Measurements from ENCODE around the gene C4B.

C4B gene

GRCh38 chr6:32070814-32071543 is 56.4 kb downstream of the C4B start:
- no peak for DNase-seq (ENCODE audit: low read depth)
- H3K4me3 ChIP-seq (ENCODE audit: low read depth, low read length) = no peak overlapping the region
- TF ChIP-seq, protein P1, sequence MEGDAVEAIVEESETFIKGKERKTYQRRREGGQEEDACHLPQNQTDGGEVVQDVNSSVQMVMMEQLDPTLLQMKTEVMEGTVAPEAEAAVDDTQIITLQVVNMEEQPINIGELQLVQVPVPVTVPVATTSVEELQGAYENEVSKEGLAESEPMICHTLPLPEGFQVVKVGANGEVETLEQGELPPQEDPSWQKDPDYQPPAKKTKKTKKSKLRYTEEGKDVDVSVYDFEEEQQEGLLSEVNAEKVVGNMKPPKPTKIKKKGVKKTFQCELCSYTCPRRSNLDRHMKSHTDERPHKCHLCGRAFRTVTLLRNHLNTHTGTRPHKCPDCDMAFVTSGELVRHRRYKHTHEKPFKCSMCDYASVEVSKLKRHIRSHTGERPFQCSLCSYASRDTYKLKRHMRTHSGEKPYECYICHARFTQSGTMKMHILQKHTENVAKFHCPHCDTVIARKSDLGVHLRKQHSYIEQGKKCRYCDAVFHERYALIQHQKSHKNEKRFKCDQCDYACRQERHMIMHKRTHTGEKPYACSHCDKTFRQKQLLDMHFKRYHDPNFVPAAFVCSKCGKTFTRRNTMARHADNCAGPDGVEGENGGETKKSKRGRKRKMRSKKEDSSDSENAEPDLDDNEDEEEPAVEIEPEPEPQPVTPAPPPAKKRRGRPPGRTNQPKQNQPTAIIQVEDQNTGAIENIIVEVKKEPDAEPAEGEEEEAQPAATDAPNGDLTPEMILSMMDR (IDR thresholded peaks at IDR 0.05; ENCODE audit: low read depth, low read length, missing control alignments) = no peak

GRCh38 chr6:32073101-32073500 is 58.5 kb downstream of the C4B start:
- no peak overlapping the region for H3K4me3 ChIP-seq (ENCODE audit: low read depth, low read length)
- DNase-seq (ENCODE audit: low read depth) = no peak
- TF ChIP-seq, protein P1 (IDR thresholded peaks at IDR 0.05; ENCODE audit: low read depth, low read length, missing control alignments) = no peak

DNA sequence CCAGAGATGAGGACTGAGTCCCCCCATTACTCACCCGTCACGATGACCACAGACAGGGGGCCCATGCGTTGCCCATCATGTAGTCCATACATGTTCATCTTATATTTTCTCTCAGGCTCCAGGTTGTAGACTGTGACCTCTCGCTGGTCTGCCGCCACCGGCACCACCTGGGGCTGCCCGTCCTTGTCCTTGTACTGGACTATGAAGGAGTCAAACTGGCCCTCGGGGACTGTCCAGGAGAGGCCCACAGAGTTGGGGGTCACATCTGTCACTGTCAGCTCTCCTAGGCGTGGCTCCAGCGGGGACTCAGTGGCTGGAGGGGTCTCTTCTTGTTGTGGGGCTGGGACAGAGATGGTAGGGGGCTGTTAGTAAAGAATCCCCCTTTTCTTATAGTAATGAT is 59.0 kb downstream of the C4B start:
- no peak overlapping the region for H3K4me3 ChIP-seq (ENCODE audit: low read depth, low read length)
- DNase-seq (ENCODE audit: low read depth) = no peak
- TF ChIP-seq, protein P1 (IDR thresholded peaks at IDR 0.05; ENCODE audit: low read depth, low read length, missing control alignments) = no peak

- TF ChIP-seq, protein P1 (IDR thresholded peaks at IDR 0.05; ENCODE audit: low read depth, low read length, missing control alignments) = no peak
- no peak overlapping the region for H3K4me3 ChIP-seq (ENCODE audit: low read depth, low read length)
- no peak for DNase-seq (ENCODE audit: low read depth)
Measured at GRCh38 chr6:32074996-32075532, 60.5 kb downstream of the C4B start.

- TF ChIP-seq, protein P1 (IDR thresholded peaks at IDR 0.05; ENCODE audit: low read depth, low read length, missing control alignments) = no peak
Measured at GRCh38 chr6:32075781-32076180, 61.2 kb downstream of the C4B start.

GRCh38 chr6:32076321-32076809 is 61.8 kb downstream of the C4B start:
- DNase-seq (ENCODE audit: low read depth) = no peak
- TF ChIP-seq, protein P1 (IDR thresholded peaks at IDR 0.05; ENCODE audit: low read depth, low read length, missing control alignments) = no peak
- no peak overlapping the region for H3K4me3 ChIP-seq (ENCODE audit: low read depth, low read length)

More at GRCh38 chr6:32075781-32076180, 61.2 kb downstream of the C4B start:
- DNase-seq (ENCODE audit: low read depth) = no peak
- H3K4me3 ChIP-seq (ENCODE audit: low read depth, low read length) = no peak overlapping the region

All from GM12864 (cell line).